ENCODE measurements around the gene MED12L.

The MED12L gene

GRCh38 chr3:151446002-151446340 is 360.5 kb downstream of the MED12L start:
- Histone ChIP-seq H3K9me3 (ENCODE audit: insufficient read depth, low read depth, low read length) (no peaks in the 10 kb centered on the region), H3K36me3 (ENCODE audit: insufficient read depth, low read length) (no peaks in the 10 kb centered on the region), H3K4me2 (ENCODE audit: low read depth, low read length, poor library complexity, severe bottlenecking) (no peak overlapping the region), H4K20me1 (ENCODE audit: insufficient read depth, low read length, poor library complexity, severe bottlenecking) (no peaks in the 10 kb centered on the region), H3K4me1 (ENCODE audit: insufficient read depth, low read length, poor library complexity, severe bottlenecking) (no peaks in the 10 kb centered on the region), H3F3A (ENCODE audit: low read depth) (no peaks in the 10 kb centered on the region), H3K4me3 (ENCODE audit: low read length, poor library complexity, severe bottlenecking) (no peak overlapping the region), H3K9me2 (replicated peaks; ENCODE audit: low read depth, low read length) (no peaks in the 10 kb centered on the region), H3K27me3 (ENCODE audit: insufficient read depth, low read length, poor library complexity, severe bottlenecking) (no peaks in the 10 kb centered on the region), H3K79me2 (ENCODE audit: insufficient read depth, low read length) (no peaks in the 10 kb centered on the region), H2AFZ (ENCODE audit: low read length) (no peak overlapping the region), H3K9ac (ENCODE audit: low read depth, low read length, poor library complexity, severe bottlenecking) (no peak overlapping the region)
- TF ChIP-seq EZH2phosphoT487 (IDR thresholded peaks at IDR 0.05; ENCODE audit: borderline replicate concordance) (no peak), CTCF (conservative IDR thresholded peaks at IDR 0.05; ENCODE audit: low read length) (no peak)

GRCh38 chr3:151452368-151452767 is 366.9 kb downstream of the MED12L start:
- Histone ChIP-seq H3F3A (ENCODE audit: low read depth) (no peaks in the 10 kb centered on the region), H3K4me3 (ENCODE audit: low read length, poor library complexity, severe bottlenecking) (no peak overlapping the region), H3K9me2 (replicated peaks; ENCODE audit: low read depth, low read length) (no peaks in the 10 kb centered on the region), H3K9ac (ENCODE audit: low read depth, low read length, poor library complexity, severe bottlenecking) (no peak overlapping the region), H4K20me1 (ENCODE audit: insufficient read depth, low read length, poor library complexity, severe bottlenecking) (no peaks in the 10 kb centered on the region), H3K4me1 (ENCODE audit: insufficient read depth, low read length, poor library complexity, severe bottlenecking) (peaks cover 10% of the 10 kb centered on the region), H3K27me3 (ENCODE audit: insufficient read depth, low read length, poor library complexity, severe bottlenecking) (no peaks in the 10 kb centered on the region), H2AFZ (ENCODE audit: low read length) (no peak overlapping the region), H3K79me2 (ENCODE audit: insufficient read depth, low read length) (no peaks in the 10 kb centered on the region), H3K4me2 (ENCODE audit: low read depth, low read length, poor library complexity, severe bottlenecking) (no peak overlapping the region), H3K36me3 (ENCODE audit: insufficient read depth, low read length) (no peaks in the 10 kb centered on the region), H3K9me3 (ENCODE audit: insufficient read depth, low read depth, low read length) (no peaks in the 10 kb centered on the region)
- no peak for TF ChIP-seq EZH2phosphoT487 (IDR thresholded peaks at IDR 0.05; ENCODE audit: borderline replicate concordance)
- TF ChIP-seq CTCF (conservative IDR thresholded peaks at IDR 0.05; ENCODE audit: low read length): no peak

GRCh38 chr3:151452841-151453240 is 367.4 kb downstream of the MED12L start:
- H2AFZ ChIP-seq (ENCODE audit: low read length): no peak overlapping the region
- H3K4me3 ChIP-seq (ENCODE audit: low read length, poor library complexity, severe bottlenecking): no peak overlapping the region
- no peaks in the 10 kb centered on the region for H3K36me3 ChIP-seq (ENCODE audit: insufficient read depth, low read length)
- TF ChIP-seq CTCF (conservative IDR thresholded peaks at IDR 0.05; ENCODE audit: low read length) (no peak), EZH2phosphoT487 (IDR thresholded peaks at IDR 0.05; ENCODE audit: borderline replicate concordance) (no peak)
- no peaks in the 10 kb centered on the region for H3K9me3 ChIP-seq (ENCODE audit: insufficient read depth, low read depth, low read length)
- H3K4me1 ChIP-seq (ENCODE audit: insufficient read depth, low read length, poor library complexity, severe bottlenecking): peaks cover 10% of the 10 kb centered on the region
- H4K20me1 ChIP-seq (ENCODE audit: insufficient read depth, low read length, poor library complexity, severe bottlenecking): no peaks in the 10 kb centered on the region
- no peak overlapping the region for H3K4me2 ChIP-seq (ENCODE audit: low read depth, low read length, poor library complexity, severe bottlenecking)
- no peaks in the 10 kb centered on the region for H3K27me3 ChIP-seq (ENCODE audit: insufficient read depth, low read length, poor library complexity, severe bottlenecking)
- no peaks in the 10 kb centered on the region for H3K79me2 ChIP-seq (ENCODE audit: insufficient read depth, low read length)
- H3F3A ChIP-seq (ENCODE audit: low read depth): no peaks in the 10 kb centered on the region
- no peak overlapping the region for H3K9ac ChIP-seq (ENCODE audit: low read depth, low read length, poor library complexity, severe bottlenecking)
- H3K9me2 ChIP-seq (replicated peaks; ENCODE audit: low read depth, low read length): no peaks in the 10 kb centered on the region

Measured in Loucy (cell line).